ENCODE results near the gene PUM2.

Gene PUM2

GRCh38 chr2:20225294-20226151, 125.1 kb downstream of the PUM2 start:
- no peak for DNase-seq (ENCODE audit: low read depth, low spot score)
- peak; percentile 76 for TF ChIP-seq CTCF (IDR thresholded peaks at IDR 0.05; ENCODE audit: insufficient read depth, low read length, missing control alignments)
- H3K4me3 ChIP-seq (ENCODE audit: low read depth, low read length) = peak overlapping the region; percentile 64
- ChIA-PET CTCF (interaction anchor here (0.7 to 3.7 kb wide), 27 partner anchors 9 to 266 kb away, joined by 3 to 35 read pairs (median 5); no protein-coding TSS in a partner anchor), POLR2A (interaction anchor here (0.9 kb wide), 1 partner anchor 118 kb away, joined by 3 read pairs; no protein-coding TSS in a partner anchor)

- no peak for DNase-seq (ENCODE audit: low read depth, low spot score)
- POLR2A ChIA-PET = no interaction called here
- CTCF ChIA-PET = interaction anchor here (0.9 to 3.7 kb wide), 18 partner anchors 9 to 266 kb away, joined by 3 to 35 read pairs (median 6); no protein-coding TSS in a partner anchor
These were observed 125.8 kb downstream of the PUM2 start, which contains the start of gene SDC1 for GRCh38 chr2:20224716-20225293. TSS of gene SDC1 (minus strand) at chr2:20225130. CDS start at chr2:20224867, 263 bp downstream.

GRCh38 chr2:20224164-20224715, 126.4 kb downstream of the PUM2 start:
- no peak for DNase-seq (ENCODE audit: low read depth, low spot score)
- TF ChIP-seq CTCF (IDR thresholded peaks at IDR 0.05; ENCODE audit: insufficient read depth, low read length, missing control alignments) = no peak
- ChIA-PET POLR2A (interaction anchor here (0.8 to 1.3 kb wide), 2 partner anchors 39 to 57 kb away, joined by 3 to 4 read pairs; no protein-coding TSS in a partner anchor), CTCF (interaction anchor here (0.9 to 3.7 kb wide), 10 partner anchors 10 to 265 kb away, joined by 3 to 35 read pairs (median 9); no protein-coding TSS in a partner anchor)
- peak overlapping the region; percentile 64 for H3K4me3 ChIP-seq (ENCODE audit: low read depth, low read length)

More at GRCh38 chr2:20224716-20225293, 125.8 kb downstream of the PUM2 start, which contains the start of gene SDC1:
- no peak for TF ChIP-seq CTCF (IDR thresholded peaks at IDR 0.05; ENCODE audit: insufficient read depth, low read length, missing control alignments)
- peak within 1 kb of the TSS; percentile 64 for H3K4me3 ChIP-seq (ENCODE audit: low read depth, low read length)

GRCh38 chr2:20223407-20224163, 127.1 kb downstream of the PUM2 start:
- POLR2A ChIA-PET = interaction anchor here (0.8 to 1.3 kb wide), 2 partner anchors 38 to 57 kb away, joined by 3 to 4 read pairs; no protein-coding TSS in a partner anchor
- TF ChIP-seq CTCF (IDR thresholded peaks at IDR 0.05; ENCODE audit: insufficient read depth, low read length, missing control alignments) = no peak

GRCh38 chr2:20222769-20223406, 127.8 kb downstream of the PUM2 start:
- no peak for TF ChIP-seq CTCF (IDR thresholded peaks at IDR 0.05; ENCODE audit: insufficient read depth, low read length, missing control alignments)
- DNase-seq (ENCODE audit: low read depth, low spot score) = no peak
- POLR2A ChIA-PET = interaction anchor here (1.3 kb wide), 1 partner anchor 37 kb away, joined by 4 read pairs; no protein-coding TSS in a partner anchor
- CTCF ChIA-PET = interaction anchor here (1.1 to 1.8 kb wide), 6 partner anchors 16 to 122 kb away, joined by 3 to 5 read pairs (median 4); no protein-coding TSS in a partner anchor
- peak overlapping the region; percentile 64 for H3K4me3 ChIP-seq (ENCODE audit: low read depth, low read length)

More at GRCh38 chr2:20223407-20224163, 127.1 kb downstream of the PUM2 start:
- no peak for DNase-seq (ENCODE audit: low read depth, low spot score)
- peak overlapping the region; percentile 64 for H3K4me3 ChIP-seq (ENCODE audit: low read depth, low read length)
- CTCF ChIA-PET = interaction anchor here (1.0 to 3.7 kb wide), 7 partner anchors 32 to 125 kb away, joined by 3 to 25 read pairs (median 8); no protein-coding TSS in a partner anchor
